ENCODE results near the gene NLN.

The NLN gene

GRCh38 chr5:65862384-65862783 is 140.4 kb downstream of the NLN start:
- Histone ChIP-seq H3K4me3 (ENCODE audit: low read depth, low read length) (no peak overlapping the region), H4K12ac (ENCODE audit: low read depth, low read length) (no peak overlapping the region), H3K36me3 (ENCODE audit: control insufficient read depth in 1 of 2, insufficient read depth in 2 of 2, low read length in 2 of 2) (no peaks in the 10 kb centered on the region), H3K18ac (ENCODE audit: low read length) (no peak overlapping the region), H3K27me3 (ENCODE audit: insufficient read depth, low read length) (no peaks in the 10 kb centered on the region), H3K79me2 (ENCODE audit: control insufficient read depth, insufficient read depth, low read length, poor library complexity) (no peaks in the 10 kb centered on the region), H3K27ac (ENCODE audit: low read depth, low read length) (peak overlapping the region; percentile 73), H2AFZ (ENCODE audit: insufficient read depth, low read length, poor library complexity) (no peak overlapping the region), H2BK120ac (ENCODE audit: insufficient read depth, low read length, poor library complexity) (no peak overlapping the region), H3K4me2 (ENCODE audit: low read length) (peak overlapping the region; percentile 28), H3K14ac (ENCODE audit: low read length) (no peak overlapping the region), H2BK12ac (ENCODE audit: low read length) (no peak overlapping the region), H4K91ac (ENCODE audit: low read depth, low read length) (no peak overlapping the region), H3K4ac (ENCODE audit: low read depth, low read length) (no peak overlapping the region), H4K8ac (ENCODE audit: low read depth, low read length) (no peak overlapping the region), H3K9ac (ENCODE audit: low read length) (no peak overlapping the region), H3K79me1 (ENCODE audit: low read length) (peaks cover 8% of the 10 kb centered on the region), H2AK5ac (ENCODE audit: low read length) (no peak overlapping the region), H3K9me3 (ENCODE audit: insufficient read depth, low read depth, low read length) (no peaks in the 10 kb centered on the region), H3K23ac (ENCODE audit: low read length) (no peak overlapping the region), H2BK5ac (ENCODE audit: low read depth, low read length, poor library complexity) (no peak overlapping the region), H3K4me1 (ENCODE audit: control insufficient read depth in 1 of 2, insufficient read depth in 2 of 2, low read length in 2 of 2) (peaks cover 0 to 4% of the 10 kb centered on the region in 2 experiments)
- peak in 1 of 2 donors; percentile 30 for DNase-seq

DNA sequence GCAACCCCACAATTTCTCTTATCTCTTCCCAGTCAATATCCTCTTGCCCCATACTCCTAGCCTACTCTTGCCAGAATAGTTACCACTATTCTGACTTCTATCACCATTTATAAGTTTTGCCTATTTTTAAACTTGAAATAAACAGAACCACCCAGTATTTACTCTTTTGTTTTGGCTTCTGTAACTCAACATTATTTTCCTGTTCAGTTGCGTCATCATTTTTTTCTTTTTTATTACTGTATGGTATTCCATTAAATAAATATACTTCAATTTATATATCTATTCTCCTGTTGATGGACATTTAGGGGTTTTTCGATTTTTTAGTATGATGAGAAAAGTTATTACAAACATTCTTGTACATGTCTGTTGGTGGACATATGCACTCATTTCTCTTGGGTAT is 141.7 kb downstream of the NLN start:
- Histone ChIP-seq H4K91ac (ENCODE audit: low read depth, low read length) (no peak overlapping the region), H2BK5ac (ENCODE audit: low read depth, low read length, poor library complexity) (no peak overlapping the region), H3K27ac (ENCODE audit: low read depth, low read length) (no peak overlapping the region), H4K12ac (ENCODE audit: low read depth, low read length) (no peak overlapping the region), H3K18ac (ENCODE audit: low read length) (no peak overlapping the region), H3K4ac (ENCODE audit: low read depth, low read length) (no peak overlapping the region), H4K8ac (ENCODE audit: low read depth, low read length) (no peak overlapping the region), H3K23ac (ENCODE audit: low read length) (no peak overlapping the region), H3K27me3 (ENCODE audit: insufficient read depth, low read length) (no peaks in the 10 kb centered on the region), H3K79me2 (ENCODE audit: control insufficient read depth, insufficient read depth, low read length, poor library complexity) (no peaks in the 10 kb centered on the region), H3K79me1 (ENCODE audit: low read length) (peaks cover 10% of the 10 kb centered on the region), H2BK120ac (ENCODE audit: insufficient read depth, low read length, poor library complexity) (no peak overlapping the region), H3K4me1 (ENCODE audit: control insufficient read depth in 1 of 2, insufficient read depth in 2 of 2, low read length in 2 of 2) (peaks cover 6 to 11% of the 10 kb centered on the region in 2 experiments), H3K36me3 (ENCODE audit: control insufficient read depth in 1 of 2, insufficient read depth in 2 of 2, low read length in 2 of 2) (no peaks in the 10 kb centered on the region), H3K4me2 (ENCODE audit: low read length) (no peak overlapping the region), H2AK5ac (ENCODE audit: low read length) (no peak overlapping the region), H3K14ac (ENCODE audit: low read length) (no peak overlapping the region), H3K9ac (ENCODE audit: low read length) (no peak overlapping the region), H3K4me3 (ENCODE audit: low read depth, low read length) (no peak overlapping the region), H2BK12ac (ENCODE audit: low read length) (no peak overlapping the region), H2AFZ (ENCODE audit: insufficient read depth, low read length, poor library complexity) (no peak overlapping the region), H3K9me3 (ENCODE audit: insufficient read depth, low read depth, low read length) (no peaks in the 10 kb centered on the region)
- no CpG with 5 or more reads among the region's 2 CpGs for WGBS (ENCODE audit: extremely low coverage, insufficient coverage, insufficient read length)
- DNase-seq: no peak

DNA sequence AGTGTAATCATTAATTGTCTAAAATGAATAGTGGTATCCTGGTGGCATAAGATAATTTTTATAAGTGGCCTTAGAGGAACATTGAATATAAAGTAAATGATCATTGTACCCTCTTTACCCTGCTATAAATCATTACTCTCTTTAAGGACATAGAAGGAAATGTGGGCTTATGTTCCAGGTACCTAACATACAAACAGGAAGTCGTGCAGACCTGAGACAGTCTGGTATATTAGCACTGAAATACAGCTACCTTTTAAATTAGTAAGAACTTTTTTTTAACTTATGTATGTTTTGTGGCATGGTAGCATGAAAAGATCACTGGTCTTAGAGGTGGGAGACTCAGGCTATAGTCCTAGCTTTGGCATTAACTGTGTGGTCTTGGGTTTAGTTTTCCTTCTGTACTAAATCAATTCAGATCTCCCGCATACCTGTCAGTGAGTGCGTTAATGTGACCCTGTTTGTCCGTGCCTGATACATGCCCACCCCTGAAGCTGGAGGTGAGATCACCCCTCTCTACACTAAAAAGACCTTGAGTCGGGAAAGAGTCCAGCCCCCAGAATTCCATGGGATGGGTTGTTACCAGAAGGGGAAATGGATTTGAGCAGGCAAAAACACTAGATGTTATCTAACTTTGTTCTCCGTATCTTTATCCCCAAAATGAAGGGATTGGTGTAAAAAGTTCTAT is 145.0 kb downstream of the NLN start:
- H2BK12ac ChIP-seq (ENCODE audit: low read length): no peak overlapping the region
- no CpG with 5 or more reads among the region's 6 CpGs for WGBS (ENCODE audit: extremely low coverage, insufficient coverage, insufficient read length)
- no peak overlapping the region for H3K23ac ChIP-seq (ENCODE audit: low read length)
- H2AK5ac ChIP-seq (ENCODE audit: low read length): no peak overlapping the region
- DNase-seq: no peak
- H3K79me1 ChIP-seq (ENCODE audit: low read length): peaks cover 10% of the 10 kb centered on the region
- H2BK5ac ChIP-seq (ENCODE audit: low read depth, low read length, poor library complexity): no peak overlapping the region
- H3K14ac ChIP-seq (ENCODE audit: low read length): no peak overlapping the region
- no peak overlapping the region for H3K4me2 ChIP-seq (ENCODE audit: low read length)
- H3K18ac ChIP-seq (ENCODE audit: low read length): no peak overlapping the region
- H3K9me3 ChIP-seq (ENCODE audit: insufficient read depth, low read depth, low read length): no peaks in the 10 kb centered on the region
- H3K9ac ChIP-seq (ENCODE audit: low read length): no peak overlapping the region
- H3K36me3 ChIP-seq (ENCODE audit: control insufficient read depth in 1 of 2, insufficient read depth in 2 of 2, low read length in 2 of 2): no peaks in the 10 kb centered on the region
- H3K4ac ChIP-seq (ENCODE audit: low read depth, low read length): no peak overlapping the region
- H3K4me1 ChIP-seq (ENCODE audit: control insufficient read depth in 1 of 2, insufficient read depth in 2 of 2, low read length in 2 of 2): peaks cover 6 to 9% of the 10 kb centered on the region in 2 experiments
- peak overlapping the region; percentile 10 for H2BK120ac ChIP-seq (ENCODE audit: insufficient read depth, low read length, poor library complexity)
- peak overlapping the region; percentile 5 for H4K91ac ChIP-seq (ENCODE audit: low read depth, low read length)
- H2AFZ ChIP-seq (ENCODE audit: insufficient read depth, low read length, poor library complexity): peak overlapping the region; percentile 11
- no peak overlapping the region for H4K12ac ChIP-seq (ENCODE audit: low read depth, low read length)
- H3K27ac ChIP-seq (ENCODE audit: low read depth, low read length): peak overlapping the region; percentile 52
- peak overlapping the region; percentile 3 for H4K8ac ChIP-seq (ENCODE audit: low read depth, low read length)
- H3K79me2 ChIP-seq (ENCODE audit: control insufficient read depth, insufficient read depth, low read length, poor library complexity): no peaks in the 10 kb centered on the region
- H3K27me3 ChIP-seq (ENCODE audit: insufficient read depth, low read length): no peaks in the 10 kb centered on the region
- no peak overlapping the region for H3K4me3 ChIP-seq (ENCODE audit: low read depth, low read length)

GRCh38 chr5:65867542-65868195 is 145.7 kb downstream of the NLN start:
- H2BK12ac ChIP-seq (ENCODE audit: low read length): peak overlapping the region; percentile 76
- H3K36me3 ChIP-seq (ENCODE audit: control insufficient read depth in 1 of 2, insufficient read depth in 2 of 2, low read length in 2 of 2): no peaks in the 10 kb centered on the region
- no peak overlapping the region for H3K4me2 ChIP-seq (ENCODE audit: low read length)

More at GRCh38 chr5:65867542-65868195, 145.7 kb downstream of the NLN start:
- Histone ChIP-seq H3K9me3 (ENCODE audit: insufficient read depth, low read depth, low read length) (no peaks in the 10 kb centered on the region), H2BK120ac (ENCODE audit: insufficient read depth, low read length, poor library complexity) (peak overlapping the region; percentile 51), H2BK5ac (ENCODE audit: low read depth, low read length, poor library complexity) (peak overlapping the region; percentile 68), H3K4me3 (ENCODE audit: low read depth, low read length) (no peak overlapping the region), H3K79me2 (ENCODE audit: control insufficient read depth, insufficient read depth, low read length, poor library complexity) (no peaks in the 10 kb centered on the region), H3K14ac (ENCODE audit: low read length) (no peak overlapping the region), H3K79me1 (ENCODE audit: low read length) (peaks cover 6% of the 10 kb centered on the region), H4K8ac (ENCODE audit: low read depth, low read length) (peak overlapping the region; percentile 65), H3K4me1 (ENCODE audit: control insufficient read depth in 1 of 2, insufficient read depth in 2 of 2, low read length in 2 of 2) (peaks cover 6 to 9% of the 10 kb centered on the region in 2 experiments), H3K9ac (ENCODE audit: low read length) (no peak overlapping the region), H2AK5ac (ENCODE audit: low read length) (no peak overlapping the region), H3K18ac (ENCODE audit: low read length) (no peak overlapping the region), H2AFZ (ENCODE audit: insufficient read depth, low read length, poor library complexity) (peak overlapping the region; percentile 41), H3K4ac (ENCODE audit: low read depth, low read length) (no peak overlapping the region), H4K12ac (ENCODE audit: low read depth, low read length) (peak overlapping the region; percentile 70), H4K91ac (ENCODE audit: low read depth, low read length) (peak overlapping the region; percentile 14), H3K23ac (ENCODE audit: low read length) (no peak overlapping the region), H3K27ac (ENCODE audit: low read depth, low read length) (peak overlapping the region; percentile 52), H3K27me3 (ENCODE audit: insufficient read depth, low read length) (no peaks in the 10 kb centered on the region)
- DNase-seq: peak; percentile 46 to 50
- WGBS (ENCODE audit: extremely low coverage, insufficient coverage, insufficient read length): no CpG with 5 or more reads among the region's 11 CpGs
